Stomach (tissue), 4 donors: ENCODE data around the gene KCNIP4.
A peak's percentile ranks its signal among the peaks of the same experiment; 100 is the strongest.

Source experiments
- EP300 ChIP-seq: sonication (generic); formaldehyde crosslinking; IDR thresholded peaks from one replicate; pipeline ENCODE4 v1.6.1; 2017; ENCODE audit warnings: antibody characterized with exemption
- POLR2A ChIP-seq, 4 donors: fragments of 450-650 bp; IDR thresholded peaks; one replicate each; pipeline ENCODE4 v1.6.1; 2016; ENCODE audit warnings: antibody characterized with exemption in 4 of 4, control low read depth in 2 of 4, mild to moderate bottlenecking in 1 of 4, moderate library complexity in 1 of 4
- POLR2AphosphoS5 ChIP-seq, 3 donors: sonication (generic); formaldehyde crosslinking; IDR thresholded peaks; one replicate each; pipeline ENCODE4 v1.6.1; 2016; ENCODE audit warnings: antibody characterized with exemption in 3 of 3
- TF ChIP-seq, protein P1 (sequence below), 7 experiments: fragments of 450-650 bp in 4 of 7; fragments of 200-600 bp in 3 of 7; sonication (generic) in 3 of 7; IDR thresholded peaks; one replicate each; pipeline ENCODE4 v1.5.1; 2016 to 2019; ENCODE audit warnings: antibody characterized with exemption in 7 of 7, control low read depth in 2 of 7, mild to moderate bottlenecking in 1 of 7

DNA sequence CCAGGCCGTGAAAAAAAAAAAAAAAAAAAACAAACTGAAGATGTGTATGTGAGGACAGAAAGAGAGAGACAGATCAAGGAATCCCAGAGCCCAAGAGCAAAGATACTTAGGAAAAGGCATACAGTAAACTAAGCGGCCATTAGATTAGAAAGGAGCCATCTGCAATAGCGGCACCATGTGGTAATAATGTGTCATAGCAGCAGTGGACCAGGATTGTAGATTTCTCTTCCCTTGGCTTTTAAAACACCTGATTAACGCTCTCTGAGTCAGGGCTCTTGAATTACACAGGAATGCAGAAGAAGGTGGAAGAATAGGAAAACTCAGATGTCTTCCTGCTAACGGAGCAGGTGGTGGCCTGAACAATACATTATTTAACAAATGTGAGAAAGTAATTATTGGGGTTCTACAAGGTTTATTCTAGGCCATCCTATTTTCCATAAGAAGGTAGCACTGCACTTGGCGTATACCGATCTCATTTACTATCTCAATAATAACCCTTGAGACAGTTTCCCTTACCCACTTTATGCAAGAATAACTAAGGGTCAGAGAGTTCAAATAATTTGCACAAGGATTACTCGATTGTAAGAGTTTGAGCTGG lies 182.7 kb downstream of the KCNIP4 start:
- TF ChIP-seq POLR2AphosphoS5 (IDR thresholded peaks at IDR 0.05) (no peak), POLR2A (IDR thresholded peaks at IDR 0.05) (no peak), EP300 (no peak)
- TF ChIP-seq, protein P1, sequence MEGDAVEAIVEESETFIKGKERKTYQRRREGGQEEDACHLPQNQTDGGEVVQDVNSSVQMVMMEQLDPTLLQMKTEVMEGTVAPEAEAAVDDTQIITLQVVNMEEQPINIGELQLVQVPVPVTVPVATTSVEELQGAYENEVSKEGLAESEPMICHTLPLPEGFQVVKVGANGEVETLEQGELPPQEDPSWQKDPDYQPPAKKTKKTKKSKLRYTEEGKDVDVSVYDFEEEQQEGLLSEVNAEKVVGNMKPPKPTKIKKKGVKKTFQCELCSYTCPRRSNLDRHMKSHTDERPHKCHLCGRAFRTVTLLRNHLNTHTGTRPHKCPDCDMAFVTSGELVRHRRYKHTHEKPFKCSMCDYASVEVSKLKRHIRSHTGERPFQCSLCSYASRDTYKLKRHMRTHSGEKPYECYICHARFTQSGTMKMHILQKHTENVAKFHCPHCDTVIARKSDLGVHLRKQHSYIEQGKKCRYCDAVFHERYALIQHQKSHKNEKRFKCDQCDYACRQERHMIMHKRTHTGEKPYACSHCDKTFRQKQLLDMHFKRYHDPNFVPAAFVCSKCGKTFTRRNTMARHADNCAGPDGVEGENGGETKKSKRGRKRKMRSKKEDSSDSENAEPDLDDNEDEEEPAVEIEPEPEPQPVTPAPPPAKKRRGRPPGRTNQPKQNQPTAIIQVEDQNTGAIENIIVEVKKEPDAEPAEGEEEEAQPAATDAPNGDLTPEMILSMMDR (IDR thresholded peaks at IDR 0.05): peak in 5 of 7 experiments; percentile 42 to 74 (median 70)
